ENCODE results near the gene MYO16.

The MYO16 gene

GRCh38 chr13:109139346-109139745, 509.9 kb downstream of the MYO16 start:
- DNase-seq = no peak

- no peak for DNase-seq
These were observed 510.6 kb downstream of the MYO16 start for GRCh38 chr13:109140054-109140453.

DNA sequence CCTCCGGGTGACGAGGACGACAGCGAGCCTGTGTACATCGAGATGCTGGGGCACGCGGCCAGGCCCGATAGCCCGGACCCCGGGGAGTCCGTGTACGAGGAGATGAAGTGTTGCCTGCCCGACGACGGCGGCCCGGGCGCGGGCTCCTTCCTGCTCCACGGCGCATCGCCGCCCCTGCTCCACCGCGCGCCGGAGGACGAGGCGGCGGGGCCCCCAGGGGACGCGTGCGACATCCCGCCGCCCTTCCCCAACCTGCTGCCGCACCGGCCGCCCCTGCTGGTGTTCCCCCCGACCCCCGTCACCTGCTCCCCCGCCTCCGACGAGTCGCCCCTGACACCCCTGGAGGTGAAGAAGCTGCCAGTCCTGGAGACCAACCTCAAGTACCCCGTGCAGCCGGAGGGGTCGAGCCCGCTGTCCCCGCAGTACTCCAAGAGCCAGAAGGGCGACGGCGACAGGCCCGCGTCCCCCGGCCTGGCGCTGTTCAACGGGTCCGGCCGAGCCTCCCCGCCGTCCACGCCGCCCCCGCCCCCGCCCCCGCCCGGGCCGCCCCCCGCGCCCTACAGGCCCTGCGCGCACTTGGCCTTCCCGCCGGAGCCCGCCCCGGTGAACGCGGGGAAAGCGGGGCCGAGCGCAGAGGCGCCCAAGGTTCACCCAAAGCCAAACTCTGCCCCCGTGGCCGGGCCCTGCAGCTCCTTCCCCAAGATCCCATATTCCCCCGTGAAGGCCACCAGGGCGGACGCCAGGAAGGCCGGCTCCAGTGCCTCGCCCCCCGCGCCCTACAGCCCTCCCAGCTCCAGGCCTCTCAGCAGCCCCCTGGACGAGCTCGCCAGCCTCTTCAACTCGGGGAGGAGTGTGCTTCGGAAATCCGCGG, 511.3 kb downstream of the MYO16 start:
- DNase-seq = no peak

- no peak for DNase-seq
These were observed 512.3 kb downstream of the MYO16 start for GRCh38 chr13:109141706-109142105.

DNA sequence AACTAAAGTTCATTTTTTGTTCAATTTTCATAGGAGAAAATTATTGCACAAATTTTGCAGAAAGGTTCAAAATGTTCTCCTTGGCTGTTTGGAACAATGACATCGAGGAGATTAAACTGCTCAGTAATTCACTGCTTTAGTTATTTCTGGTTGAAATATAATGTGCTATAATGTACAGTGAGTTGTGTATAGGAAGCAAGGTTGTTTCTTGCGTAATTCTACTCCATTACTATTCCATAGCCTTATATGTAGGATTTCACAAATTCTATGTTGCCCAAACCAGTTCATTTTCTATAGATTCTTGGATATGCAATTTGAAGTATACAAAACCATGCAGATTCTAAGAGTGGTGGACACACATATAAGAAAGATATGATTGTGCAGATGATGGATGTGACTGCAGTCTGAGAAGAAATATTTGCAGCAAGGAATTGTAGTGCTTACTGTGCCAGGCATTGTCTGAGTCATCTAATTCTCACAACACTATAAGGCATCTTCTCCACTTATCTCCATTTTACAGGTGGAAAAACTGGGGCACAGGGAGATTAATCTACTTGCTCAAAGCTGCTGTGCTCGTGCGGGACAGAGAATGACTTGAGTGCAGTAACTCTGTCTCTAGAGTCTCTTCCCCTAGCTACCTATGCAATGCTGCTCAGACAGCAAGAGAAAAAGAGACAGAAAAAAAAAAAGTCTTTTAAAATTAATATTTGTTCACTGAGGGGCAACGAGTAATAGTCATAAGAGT, 515.5 kb downstream of the MYO16 start:
- no peak for DNase-seq

GRCh38 chr13:109145631-109146030, 516.2 kb downstream of the MYO16 start:
- no peak for DNase-seq

GRCh38 chr13:109146393-109146792, 517.0 kb downstream of the MYO16 start:
- no peak for DNase-seq

DNA sequence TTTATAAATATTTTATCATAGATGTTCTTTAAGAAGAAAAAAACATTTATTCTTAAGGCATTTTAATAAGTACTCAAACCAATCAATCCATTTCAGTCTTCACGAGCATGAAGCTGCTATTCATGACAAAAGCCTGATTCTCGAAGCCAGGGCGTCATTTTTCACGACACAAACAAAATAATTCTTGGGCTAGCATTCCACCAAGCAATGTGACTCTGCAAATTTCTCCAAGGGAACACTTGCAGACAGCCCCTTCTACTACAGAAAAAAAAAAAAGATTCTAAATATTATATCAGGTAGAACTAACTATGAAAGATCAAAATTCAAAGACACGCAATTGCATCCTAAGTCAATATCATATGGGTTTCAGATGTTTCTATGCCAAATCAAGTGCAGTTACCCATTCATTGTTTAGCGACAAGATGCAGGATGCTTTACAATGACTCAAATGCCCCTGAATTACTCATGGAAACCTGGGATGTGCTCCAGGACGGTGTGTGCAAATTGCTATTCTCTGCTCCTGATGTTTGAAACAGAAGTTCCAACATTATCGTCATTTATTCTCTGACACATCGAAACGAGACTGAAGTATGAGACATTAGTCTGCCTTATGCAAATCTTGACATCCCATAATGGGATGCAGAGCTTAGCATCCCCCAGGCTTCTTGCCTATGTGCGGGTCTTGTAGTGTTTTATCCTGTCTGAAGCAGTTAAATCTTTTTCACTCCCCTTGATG, 517.7 kb downstream of the MYO16 start:
- no peak for DNase-seq

DNA sequence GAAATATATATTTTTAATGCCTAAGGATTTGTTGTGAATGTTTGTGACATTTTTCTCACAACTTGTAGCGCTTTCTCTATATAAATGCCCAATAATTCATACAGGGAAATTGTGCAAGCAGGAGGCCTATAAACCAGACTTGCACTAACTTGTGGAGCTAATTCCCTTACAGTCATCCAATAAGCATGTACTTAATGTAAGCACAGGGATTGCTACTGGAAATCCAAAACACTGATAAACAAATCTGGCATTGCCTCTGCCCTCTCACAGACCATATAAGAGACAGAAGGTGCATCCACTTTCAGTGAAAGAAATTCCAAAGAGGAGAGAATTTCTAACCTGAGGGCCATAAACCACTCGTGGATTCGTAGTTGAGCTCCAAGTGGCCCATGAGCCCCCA, 518.8 kb downstream of the MYO16 start:
- DNase-seq = no peak

DNA sequence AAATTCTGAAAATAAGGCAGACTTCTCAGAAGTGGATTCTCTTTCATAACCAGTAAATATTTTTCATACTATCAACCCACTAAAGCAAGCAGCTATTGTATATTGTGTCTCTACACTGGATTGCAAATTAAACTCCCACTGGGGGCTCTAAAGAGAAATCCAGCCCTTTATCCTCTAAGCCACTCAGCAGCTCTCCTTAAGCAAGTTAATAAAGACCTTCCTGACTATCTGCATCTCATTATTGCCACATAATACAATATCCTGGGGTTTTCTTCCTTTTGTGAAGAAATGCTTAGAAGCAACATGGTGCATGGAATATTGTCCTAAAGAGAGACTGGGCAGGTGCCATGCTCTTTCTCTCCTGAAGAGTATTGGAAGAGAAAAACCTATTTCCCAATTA, 521.3 kb downstream of the MYO16 start:
- no peak for DNase-seq

DNA sequence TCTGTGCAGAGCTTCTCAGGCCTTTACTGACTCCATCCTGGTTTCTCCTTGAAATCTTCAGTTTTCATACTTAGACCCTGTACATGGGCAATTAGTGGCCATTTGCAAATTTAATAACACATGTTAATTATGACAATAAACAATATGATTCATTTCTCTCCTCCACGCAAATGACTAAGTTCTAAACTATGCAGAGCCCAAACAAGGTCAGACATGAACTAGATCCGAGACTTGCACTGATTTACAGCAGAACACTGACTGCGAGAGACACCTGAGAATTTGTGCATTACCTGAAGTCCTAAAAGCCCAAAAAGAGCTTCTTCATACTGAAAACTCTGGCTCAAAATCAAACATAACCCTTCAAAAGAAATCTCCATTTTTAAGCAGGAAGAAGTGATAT, 521.8 kb downstream of the MYO16 start:
- DNase-seq = no peak

DNA sequence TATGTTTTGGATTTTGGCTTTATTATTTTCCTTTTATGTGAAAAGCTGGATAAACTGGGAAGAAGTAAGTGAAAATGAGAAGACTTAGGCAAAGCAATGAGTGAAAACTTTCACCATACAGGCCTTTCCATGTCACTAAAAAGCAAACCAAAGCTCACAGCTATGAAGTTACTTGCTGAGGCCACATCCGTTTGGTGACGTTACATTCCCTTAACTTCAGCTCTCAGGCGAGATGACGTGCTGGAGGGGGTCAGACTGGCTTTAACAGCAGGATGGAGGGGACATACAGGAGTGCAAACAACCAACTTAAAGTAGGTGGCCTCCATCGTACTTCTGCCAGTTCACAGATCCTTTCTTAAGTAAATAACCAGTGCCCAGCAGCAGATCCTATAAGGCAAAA, 522.3 kb downstream of the MYO16 start:
- no peak for DNase-seq

DNA sequence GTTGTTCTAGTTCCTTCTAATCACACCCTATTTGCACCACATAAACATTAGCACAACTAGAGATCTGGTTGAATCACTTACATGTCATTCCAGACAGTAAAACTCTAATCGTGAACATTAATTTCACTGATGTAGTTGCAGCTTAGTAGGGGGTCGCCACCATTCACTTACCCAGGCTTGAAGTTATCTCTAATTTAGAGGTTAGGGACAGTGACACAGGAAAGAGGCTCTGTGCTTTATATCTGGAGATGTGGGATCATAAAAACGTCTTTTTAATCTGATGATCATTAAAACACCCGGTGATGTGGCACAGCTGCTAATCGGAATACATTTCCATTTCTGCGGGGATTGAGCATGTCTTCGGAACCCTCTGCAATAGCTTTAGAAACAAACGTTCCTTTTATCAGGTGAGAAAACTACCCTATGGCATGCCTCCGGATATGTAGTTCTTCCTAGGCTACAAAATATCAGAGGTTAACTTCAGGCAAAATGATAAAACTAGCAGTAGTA, 523.0 kb downstream of the MYO16 start:
- DNase-seq = no peak

DNA sequence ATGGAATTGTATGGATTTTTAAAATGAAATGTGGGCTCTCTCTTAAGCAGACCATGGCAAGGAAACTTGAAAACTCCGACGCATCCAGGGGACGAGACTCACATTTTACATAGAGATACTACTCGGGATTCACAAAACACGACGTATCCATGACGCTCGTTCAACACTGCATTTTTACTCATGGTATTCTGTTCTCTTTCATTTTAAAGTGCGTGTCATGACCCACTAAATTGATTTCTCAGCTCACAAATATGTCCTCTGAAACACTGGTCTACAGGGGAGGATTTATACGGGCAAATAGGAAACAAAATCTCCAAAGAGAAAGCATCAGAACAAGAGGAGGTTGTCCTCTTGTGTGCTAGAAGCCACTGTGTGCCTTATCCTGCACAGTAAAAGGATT, 523.5 kb downstream of the MYO16 start:
- no peak for DNase-seq

GRCh38 chr13:109154146-109154545, 524.7 kb downstream of the MYO16 start:
- DNase-seq = no peak

- DNase-seq = no peak
These were observed 525.1 kb downstream of the MYO16 start for GRCh38 chr13:109154546-109154945.

DNA sequence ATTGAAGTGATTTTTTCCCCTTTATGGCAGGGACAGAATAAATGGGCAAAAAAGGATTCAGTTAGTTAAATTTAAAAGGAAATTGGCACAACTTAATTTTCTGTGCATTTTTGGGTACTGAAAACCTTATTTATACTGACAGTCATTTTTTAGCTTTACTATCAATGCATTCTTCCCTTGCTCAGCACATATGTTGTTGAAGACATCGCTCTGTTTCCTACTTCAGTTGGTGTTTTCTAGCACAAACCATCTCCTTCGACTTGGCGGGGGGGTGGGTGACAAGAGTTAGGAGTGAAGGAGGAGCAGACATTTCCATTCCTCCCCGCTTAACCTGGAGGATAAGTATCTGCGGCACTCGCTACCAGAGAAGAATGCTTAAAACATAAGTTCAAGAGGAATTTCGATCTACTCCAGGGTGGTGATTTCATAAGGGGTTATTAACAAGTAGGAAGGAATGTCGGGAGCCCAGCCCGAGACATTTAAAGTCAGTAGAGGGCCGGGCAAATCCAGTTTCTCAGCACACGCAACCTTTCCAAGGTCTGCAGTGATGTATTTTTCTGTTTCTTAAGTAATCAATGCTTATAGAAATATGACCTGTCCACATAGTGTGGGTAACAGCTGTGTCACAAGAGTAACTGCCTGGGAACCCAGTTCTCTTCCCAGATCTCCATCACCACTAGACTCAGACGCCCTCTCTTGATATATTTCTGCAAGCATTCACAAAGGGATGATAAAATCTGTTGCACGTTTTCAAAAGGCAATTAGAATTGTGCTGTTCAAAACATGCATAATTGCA, 525.8 kb downstream of the MYO16 start:
- no peak for DNase-seq

- DNase-seq = no peak
These were observed 526.9 kb downstream of the MYO16 start for GRCh38 chr13:109156181-109156935.

GRCh38 chr13:109157275-109157674, 527.9 kb downstream of the MYO16 start:
- no peak for DNase-seq

DNA sequence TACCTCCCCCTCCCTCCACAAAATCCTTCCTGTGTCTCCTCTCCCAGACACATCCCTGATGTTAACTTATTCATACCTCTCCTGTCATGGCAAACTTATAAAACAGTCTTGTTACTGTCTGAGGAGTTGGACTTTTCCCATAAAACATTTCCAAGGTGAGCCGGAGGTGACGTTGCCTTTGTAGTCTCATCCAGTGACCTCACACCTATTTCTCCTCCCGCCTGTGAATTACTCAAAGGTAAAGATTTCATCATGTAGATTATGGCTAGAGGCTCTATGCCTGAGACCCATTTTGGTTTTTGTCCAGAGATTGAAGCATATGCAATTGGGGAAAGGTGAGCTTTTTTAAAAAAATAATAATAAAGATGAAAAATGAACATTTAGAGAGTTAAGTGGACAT, 529.0 kb downstream of the MYO16 start:
- DNase-seq = no peak

- no peak for DNase-seq
These were observed 530.4 kb downstream of the MYO16 start for GRCh38 chr13:109159650-109160309.
